Uterus (tissue), 4 donors: ENCODE measurements around the gene TATDN3. TPM values are rescaled to one million over a fixed set of nuclear protein-coding genes. Genes with fewer than 3 reads are reported as not detected.
"Not testable (repeated sequence)": the region's sequence is repeated elsewhere in the genome, so short reads cannot be mapped to it uniquely, and the experiment has no call there.

Experiments used
- DNase-seq, 2 donors: peaks; one replicate each; pipeline ENCODE4 v3.0.0-alpha.2; 2019 to 2020
- H3K27ac ChIP-seq, 2 donors: fragments of 200-600 bp; sonication (generic); 1 replicate in 1 of 2; 2 replicates in 1 of 2; pipeline ENCODE4 v1.5.1; 2016 to 2018
- H3K27me3 ChIP-seq, 2 donors: fragments of 200-600 bp; sonication (generic); one replicate each; pipeline ENCODE4 v1.5.1; 2018 to 2019; ENCODE audit warnings: control low read depth in 1 of 2
- H3K36me3 ChIP-seq, 2 donors: fragments of 200-600 bp; sonication (generic); one replicate each; pipeline ENCODE4 v1.5.1; 2019; ENCODE audit warnings: control low read depth in 1 of 2
- H3K4me1 ChIP-seq, 2 donors: fragments of 200-600 bp; sonication (generic); one replicate each; pipeline ENCODE4 v1.5.1; 2018 to 2019; ENCODE audit warnings: control low read depth in 1 of 2
- H3K4me3 ChIP-seq, 2 donors: fragments of 200-600 bp; sonication (generic); 1 replicate in 1 of 2; 2 replicates in 1 of 2; pipeline ENCODE4 v1.5.1; 2018 to 2019; ENCODE audit warnings: mild to moderate bottlenecking in 1 of 2
- H3K9me3 ChIP-seq, 2 donors: fragments of 200-600 bp; sonication (generic); one replicate each; pipeline ENCODE4 v1.5.1; 2019; ENCODE audit warnings: control low read depth in 1 of 2
- CTCF ChIP-seq, 4 experiments: fragments of 200-600 bp in 2 of 4; fragments of 450-650 bp in 2 of 4; sonication (generic) in 2 of 4; IDR thresholded peaks; one replicate each; pipeline ENCODE4 v1.5.1; 2016 to 2019; ENCODE audit warnings: antibody characterized with exemption in 4 of 4, mild to moderate bottlenecking in 2 of 4, moderate library complexity in 1 of 4
- POLR2A ChIP-seq, 2 donors: fragments of 450-650 bp; IDR thresholded peaks; one replicate each; pipeline ENCODE4 v1.6.1; 2016; ENCODE audit warnings: antibody characterized with exemption in 2 of 2, mild to moderate bottlenecking in 1 of 2, moderate library complexity in 1 of 2
- intact Hi-C: fragments of 100-400 bp; cut with DNase I; formaldehyde crosslinking; loops from one replicate; pipeline ENCODE4 v1.15.1; 2023; ENCODE audit warnings: low total_unique reads
- total RNA-seq, 4 donors: library from RNA; depleted of rRNA in 3 of 4; stranded (reverse); fragments of >200 nt in 3 of 4; gene quantifications; one replicate each; pipeline versions ENCODE4 v1.1.0 to v1.2.4, GENCODE V29; 2014 to 2023
- donor health status: DM: yes; HTN: yes; CAD: no.

The TATDN3 gene
- total RNA-seq, 4 donors from 2014 or later, result 8.2 to 27.4 (median 17.5) TPM

DNA sequence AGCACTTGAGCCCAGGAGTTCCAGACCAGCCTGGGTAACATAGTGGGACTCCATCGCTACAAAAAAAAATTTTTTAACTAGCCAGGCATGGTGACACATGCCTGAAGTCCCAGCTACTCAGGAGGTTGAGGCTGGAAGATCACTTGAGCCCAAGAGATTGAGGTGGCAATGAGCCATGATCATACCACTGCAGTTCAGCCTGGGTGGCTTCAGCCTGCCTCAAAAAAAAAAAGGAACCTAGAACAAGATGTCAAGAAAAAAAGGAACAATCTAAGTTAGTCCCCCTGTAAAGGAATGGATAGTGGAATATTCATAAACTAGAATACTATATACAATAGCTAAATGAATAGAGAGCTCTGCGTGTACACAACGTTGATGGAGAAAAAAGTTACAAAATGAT is 14.5 kb upstream of the TATDN3 start:
- no peaks in the 10 kb centered on the region for H3K9me3 ChIP-seq
- intact Hi-C loops, result no loop called here
- no peak for DNase-seq
- H3K4me1 ChIP-seq, result no peaks in the 10 kb centered on the region
- H3K27me3 ChIP-seq, result no peaks in the 10 kb centered on the region
- H3K27ac ChIP-seq, result no peak overlapping the region
- no peak for TF ChIP-seq POLR2A (IDR thresholded peaks at IDR 0.05)
- TF ChIP-seq CTCF (IDR thresholded peaks at IDR 0.05), result no peak
- no peak overlapping the region for H3K4me3 ChIP-seq
- no peaks in the 10 kb centered on the region for H3K36me3 ChIP-seq

GRCh38 chr1:212779086-212779485 is 12.6 kb upstream of the TATDN3 start:
- intact Hi-C loops, H3K9me3 ChIP-seq, H3K27me3 ChIP-seq, H3K36me3 ChIP-seq, DNase-seq, H3K4me3 ChIP-seq, H3K4me1 ChIP-seq, H3K27ac ChIP-seq: not testable (repeated sequence)

GRCh38 chr1:212780759-212781158 is 10.9 kb upstream of the TATDN3 start:
- no peaks in the 10 kb centered on the region for H3K9me3 ChIP-seq
- H3K36me3 ChIP-seq, result no peaks in the 10 kb centered on the region
- H3K27ac ChIP-seq, result no peak overlapping the region
- no peak for DNase-seq
- no peak for TF ChIP-seq POLR2A (IDR thresholded peaks at IDR 0.05)
- TF ChIP-seq CTCF (IDR thresholded peaks at IDR 0.05), result no peak
- H3K4me3 ChIP-seq, result no peak overlapping the region
- no peaks in the 10 kb centered on the region for H3K4me1 ChIP-seq
- H3K27me3 ChIP-seq, result no peaks in the 10 kb centered on the region
- intact Hi-C loops, result loop anchor here (10.0 kb wide), 1 partner anchor 116 kb away; no protein-coding TSS in a partner anchor

DNA sequence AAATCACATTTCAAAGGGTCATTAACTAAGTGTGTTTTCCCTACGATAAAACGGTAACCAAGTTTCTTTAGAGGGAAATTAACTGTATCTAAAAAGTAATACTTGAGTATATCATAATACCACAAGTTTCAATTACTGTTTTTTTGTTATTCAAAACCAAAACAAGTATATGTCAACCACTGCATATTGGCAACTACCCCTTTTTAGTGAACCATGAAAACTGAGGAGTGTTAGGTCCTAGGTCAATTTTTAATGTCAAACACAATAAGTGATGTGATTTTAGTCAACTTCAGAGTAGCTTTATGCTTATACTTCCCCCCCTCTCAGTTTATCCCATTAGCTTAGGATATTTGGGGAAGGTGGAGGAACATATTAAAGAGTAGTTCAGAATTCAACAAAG is 10.5 kb upstream of the TATDN3 start:
- intact Hi-C loops, result loop anchor here (10.0 kb wide), 1 partner anchor 116 kb away; no protein-coding TSS in a partner anchor
- no peaks in the 10 kb centered on the region for H3K27me3 ChIP-seq
- DNase-seq, result no peak
- no peaks in the 10 kb centered on the region for H3K4me1 ChIP-seq
- no peaks in the 10 kb centered on the region for H3K36me3 ChIP-seq
- TF ChIP-seq CTCF (IDR thresholded peaks at IDR 0.05) (no peak), POLR2A (IDR thresholded peaks at IDR 0.05) (no peak)
- H3K27ac ChIP-seq, result no peak overlapping the region
- H3K9me3 ChIP-seq, result no peaks in the 10 kb centered on the region
- no peak overlapping the region for H3K4me3 ChIP-seq

DNA sequence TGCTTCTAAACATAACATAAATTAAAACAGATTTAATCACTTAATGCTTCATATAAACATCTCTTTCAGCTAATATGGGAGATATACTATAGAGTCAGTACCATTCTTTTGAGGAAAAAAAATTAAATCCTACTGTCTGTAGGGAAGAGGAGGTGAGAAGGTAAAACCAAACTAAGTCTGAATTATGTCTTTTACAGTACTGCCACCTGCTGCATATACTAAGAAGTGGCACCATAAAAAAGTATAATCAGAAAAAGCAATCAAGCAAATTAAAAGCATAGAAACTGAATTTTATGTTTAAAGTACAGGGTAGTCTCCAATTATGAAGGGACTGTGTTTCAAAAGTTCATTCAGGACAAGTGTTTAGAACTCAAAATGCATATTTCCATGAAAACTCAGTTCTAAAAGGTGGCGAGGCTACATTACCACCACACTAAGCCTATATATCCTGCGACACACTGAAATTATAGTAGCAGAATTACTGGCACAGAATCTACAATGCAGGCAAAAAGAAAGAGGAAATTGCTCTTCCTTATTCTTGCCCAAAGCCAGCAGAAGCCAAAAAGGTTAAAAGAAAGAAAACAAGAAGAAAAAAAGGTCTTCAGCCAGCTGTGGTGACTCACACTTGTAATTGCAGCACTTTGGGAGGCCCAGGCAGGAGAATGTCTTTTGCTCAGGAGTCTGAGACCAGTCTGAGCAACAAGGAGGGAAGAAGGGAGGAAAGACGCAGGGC is 9.1 kb upstream of the TATDN3 start:
- no peak for TF ChIP-seq POLR2A (IDR thresholded peaks at IDR 0.05)
- TF ChIP-seq CTCF (IDR thresholded peaks at IDR 0.05), result peak; percentile 40 to 54 (median 49)
- intact Hi-C loops, result loop anchor here (10.0 kb wide), 1 partner anchor 118 kb away; no protein-coding TSS in a partner anchor
- Histone ChIP-seq H3K4me1 (no peaks in the 10 kb centered on the region), H3K27me3 (no peaks in the 10 kb centered on the region), H3K9me3 (no peaks in the 10 kb centered on the region), H3K4me3 (no peak overlapping the region), H3K36me3 (no peaks in the 10 kb centered on the region), H3K27ac (no peak overlapping the region)
- DNase-seq, result no peak
